Skin epidermis (tissue), 12 donors: Measurements from ENCODE around the gene SAMD4A.

Experiments used
- H3K27ac ChIP-seq, 21 experiments: fragments of 200-600 bp; sonication (generic) in 11 of 21; one replicate each; pipeline ENCODE4 v1.5.0; 2020; ENCODE audit warnings: mild to moderate bottlenecking in 3 of 21, inconsistent platforms in 2 of 21, moderate library complexity in 2 of 21
- H3K4me3 ChIP-seq, 7 experiments: fragments of 200-600 bp; sonication (generic) in 2 of 7; one replicate each; pipeline ENCODE4 v1.5.0; 2020; ENCODE audit warnings: inconsistent platforms in 2 of 7, mild to moderate bottlenecking in 2 of 7, moderate library complexity in 1 of 7

SAMD4A gene

DNA sequence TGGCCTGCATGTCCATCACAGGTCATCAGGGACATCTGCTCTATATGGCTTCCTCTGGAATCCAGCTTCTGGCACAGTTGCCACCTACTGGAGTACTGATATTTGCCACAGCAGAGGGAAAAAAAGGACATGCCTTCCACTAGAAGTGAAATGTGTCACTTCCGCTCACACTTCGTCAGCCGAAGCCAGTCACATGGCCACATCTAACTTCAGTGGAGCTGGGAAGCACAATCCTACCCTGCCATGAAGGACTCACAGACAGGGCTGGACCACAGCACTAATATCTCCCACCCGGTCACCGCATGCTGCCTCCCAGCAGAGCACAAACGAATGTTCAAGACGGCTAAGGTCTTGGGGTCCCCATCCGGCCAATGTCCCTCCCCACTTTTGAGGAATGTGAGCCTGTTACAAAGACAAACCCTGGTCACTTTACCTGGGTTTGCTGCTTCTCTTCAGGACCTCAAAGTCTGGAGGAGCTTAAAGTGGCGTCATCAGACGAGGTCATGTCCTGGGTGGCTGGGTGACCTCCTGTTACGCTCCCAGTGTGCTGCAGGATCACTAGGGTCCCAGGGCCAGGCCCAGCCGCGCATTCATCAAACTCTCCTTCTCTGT lies 237.1 kb downstream of the SAMD4A start:
- H3K4me3 ChIP-seq, result no peak overlapping the region
- no peak overlapping the region for H3K27ac ChIP-seq

DNA sequence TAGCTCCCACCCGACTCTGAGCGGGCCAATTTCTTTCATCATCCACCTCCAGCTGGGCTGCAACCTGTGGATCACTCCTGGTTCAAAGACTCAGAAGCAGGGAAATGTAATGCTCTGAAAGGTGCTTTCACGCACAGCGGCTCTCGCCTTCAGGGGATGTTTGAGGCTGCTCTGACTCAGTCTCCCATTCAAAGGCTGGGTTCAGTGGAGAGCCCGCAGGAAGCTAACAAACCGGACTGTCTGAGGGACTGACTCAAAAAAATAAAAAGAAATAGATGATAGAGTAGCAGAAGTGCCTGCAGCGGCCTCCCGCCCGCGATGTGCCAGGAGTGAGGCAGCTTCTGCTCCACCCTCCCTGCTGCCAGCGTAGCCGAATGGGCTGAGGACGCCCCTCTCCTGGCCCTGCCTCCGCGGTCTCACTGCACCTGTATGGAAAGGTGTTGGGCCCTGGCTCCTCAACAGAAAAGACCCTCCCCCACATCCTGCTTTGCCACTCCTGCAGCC lies 237.7 kb downstream of the SAMD4A start:
- Histone ChIP-seq H3K4me3 (no peak overlapping the region), H3K27ac (no peak overlapping the region)

DNA sequence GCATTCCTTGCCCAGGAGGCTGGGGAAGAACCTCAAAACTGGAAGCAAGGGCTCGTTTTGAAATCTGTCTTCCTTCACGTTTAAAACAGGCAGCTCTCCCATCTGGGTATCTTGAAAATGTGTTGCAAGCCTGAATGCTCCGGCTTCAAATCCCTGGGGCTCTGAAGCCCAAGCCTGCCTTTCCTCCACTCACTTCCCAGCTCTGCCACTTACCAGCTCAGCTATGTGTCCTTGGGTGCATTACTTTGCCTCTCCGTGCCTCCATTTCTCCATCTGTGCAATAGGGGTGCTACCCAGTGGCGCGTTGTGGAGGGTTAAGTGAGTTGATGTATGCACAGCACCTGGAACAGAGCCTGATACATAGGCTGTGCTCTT lies 238.1 kb downstream of the SAMD4A start:
- Histone ChIP-seq H3K27ac (no peak overlapping the region), H3K4me3 (no peak overlapping the region)

GRCh38 chr14:54805445-54806322 lies 238.8 kb downstream of the SAMD4A start:
- H3K4me3 ChIP-seq, result no peak overlapping the region
- H3K27ac ChIP-seq, result no peak overlapping the region

GRCh38 chr14:54806616-54807015 lies 239.7 kb downstream of the SAMD4A start:
- no peak overlapping the region for H3K27ac ChIP-seq
- H3K4me3 ChIP-seq, result no peak overlapping the region

DNA sequence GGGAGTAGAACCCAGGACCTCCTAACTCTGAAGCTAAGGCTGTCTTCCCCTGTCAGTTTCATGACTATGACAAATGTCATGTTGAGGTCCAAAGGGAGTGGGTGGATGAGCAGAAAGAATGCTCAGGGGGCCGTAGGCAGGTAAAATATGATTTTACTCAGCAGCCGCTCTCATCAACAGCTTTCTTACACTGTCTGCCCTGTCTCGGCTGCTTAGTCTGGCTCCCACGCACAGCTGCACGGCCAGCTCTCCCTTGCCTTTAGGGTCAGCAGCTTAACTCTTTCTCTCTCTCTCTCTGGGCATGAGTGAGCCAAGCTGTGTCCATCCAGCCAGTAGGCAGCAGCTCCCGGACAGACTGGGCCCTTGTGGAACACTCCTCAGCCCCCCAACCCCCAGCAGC lies 240.5 kb downstream of the SAMD4A start:
- no peak overlapping the region for H3K27ac ChIP-seq
- no peak overlapping the region for H3K4me3 ChIP-seq

GRCh38 chr14:54807881-54808280 lies 241.0 kb downstream of the SAMD4A start:
- no peak overlapping the region for H3K27ac ChIP-seq

DNA sequence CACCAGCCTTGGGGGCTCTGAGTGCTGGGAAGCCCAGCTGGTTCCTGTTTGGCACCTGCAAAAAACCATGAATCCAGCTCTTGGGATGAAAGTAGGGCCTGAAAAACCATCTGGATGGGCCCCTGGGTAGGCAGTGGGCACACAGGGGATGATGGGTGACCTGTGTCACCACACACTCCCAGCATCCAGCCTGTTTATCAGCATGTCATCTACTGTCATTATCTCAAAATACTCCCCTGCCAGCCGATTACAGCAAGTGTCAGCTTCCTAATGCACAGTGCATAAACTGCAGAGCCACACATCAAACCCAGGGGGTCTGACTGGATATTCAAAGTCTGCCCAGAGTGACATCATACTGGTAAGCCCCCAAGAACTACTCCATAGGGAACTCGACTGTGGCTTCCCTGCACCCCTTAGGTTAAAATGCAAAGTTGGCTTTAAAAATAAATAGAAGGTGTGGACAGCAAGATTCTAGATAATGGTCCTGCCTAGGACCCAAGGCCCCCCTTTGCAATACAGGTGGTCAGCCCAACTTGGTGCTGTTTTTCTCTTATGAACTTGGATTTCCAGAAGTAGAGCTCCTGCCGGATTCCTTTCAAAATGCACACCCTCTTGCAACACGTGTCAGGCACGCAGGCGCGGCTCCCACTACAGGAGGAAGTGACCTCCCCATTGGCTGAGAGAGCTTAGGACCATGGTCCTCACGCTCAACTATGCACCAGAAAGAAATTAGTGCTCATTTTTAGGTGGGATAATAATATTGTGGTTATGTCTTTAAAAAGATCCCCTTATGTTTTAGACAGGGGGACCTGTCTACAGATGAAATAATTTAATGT lies 241.6 kb downstream of the SAMD4A start:
- Histone ChIP-seq H3K4me3 (no peak overlapping the region), H3K27ac (no peak overlapping the region)

More at GRCh38 chr14:54807881-54808280, 241.0 kb downstream of the SAMD4A start:
- H3K4me3 ChIP-seq, result no peak overlapping the region

GRCh38 chr14:54809767-54810166 lies 242.8 kb downstream of the SAMD4A start:
- no peak overlapping the region for H3K27ac ChIP-seq
- no peak overlapping the region for H3K4me3 ChIP-seq

GRCh38 chr14:54812617-54813016 lies 245.7 kb downstream of the SAMD4A start:
- H3K4me3 ChIP-seq, result no peak overlapping the region
- H3K27ac ChIP-seq, result no peak overlapping the region

- Histone ChIP-seq H3K4me3 (no peak overlapping the region), H3K27ac (no peak overlapping the region)
These were observed 246.2 kb downstream of the SAMD4A start for GRCh38 chr14:54813081-54813480.

- no peak overlapping the region for H3K27ac ChIP-seq
- H3K4me3 ChIP-seq, result no peak overlapping the region
These were observed 247.1 kb downstream of the SAMD4A start for GRCh38 chr14:54814076-54814475.

- no peak overlapping the region for H3K4me3 ChIP-seq
These were observed 248.1 kb downstream of the SAMD4A start for GRCh38 chr14:54815016-54815415.

DNA sequence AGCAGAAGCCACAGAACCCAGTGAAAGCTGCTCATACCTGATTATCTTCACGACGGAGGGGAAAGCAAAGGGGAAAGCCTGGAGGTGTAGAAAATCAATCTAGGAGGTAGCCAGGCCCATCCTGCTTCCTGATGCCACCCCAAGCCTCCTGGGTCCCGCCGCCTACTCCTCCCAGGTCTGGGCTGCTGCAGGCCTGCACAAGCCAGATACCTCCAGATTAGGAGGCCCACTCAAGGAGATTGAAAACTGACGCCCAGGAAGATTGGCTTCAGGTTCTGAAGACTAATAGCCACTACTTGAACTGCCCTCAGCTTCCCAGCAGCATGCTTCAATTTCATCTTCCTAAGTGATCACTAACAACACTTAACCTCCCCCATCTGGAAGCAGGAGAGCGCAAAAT lies 248.6 kb downstream of the SAMD4A start:
- no peak overlapping the region for H3K4me3 ChIP-seq
- no peak overlapping the region for H3K27ac ChIP-seq

More at GRCh38 chr14:54815016-54815415, 248.1 kb downstream of the SAMD4A start:
- H3K27ac ChIP-seq, result no peak overlapping the region

- no peak overlapping the region for H3K27ac ChIP-seq
- no peak overlapping the region for H3K4me3 ChIP-seq
These were observed 249.5 kb downstream of the SAMD4A start for GRCh38 chr14:54816450-54816849.

- no peak overlapping the region for H3K27ac ChIP-seq
- H3K4me3 ChIP-seq, result no peak overlapping the region
These were observed 250.6 kb downstream of the SAMD4A start for GRCh38 chr14:54817506-54817905.

GRCh38 chr14:54818201-54819133 lies 251.5 kb downstream of the SAMD4A start:
- H3K4me3 ChIP-seq, result no peak overlapping the region
- H3K27ac ChIP-seq, result no peak overlapping the region

DNA sequence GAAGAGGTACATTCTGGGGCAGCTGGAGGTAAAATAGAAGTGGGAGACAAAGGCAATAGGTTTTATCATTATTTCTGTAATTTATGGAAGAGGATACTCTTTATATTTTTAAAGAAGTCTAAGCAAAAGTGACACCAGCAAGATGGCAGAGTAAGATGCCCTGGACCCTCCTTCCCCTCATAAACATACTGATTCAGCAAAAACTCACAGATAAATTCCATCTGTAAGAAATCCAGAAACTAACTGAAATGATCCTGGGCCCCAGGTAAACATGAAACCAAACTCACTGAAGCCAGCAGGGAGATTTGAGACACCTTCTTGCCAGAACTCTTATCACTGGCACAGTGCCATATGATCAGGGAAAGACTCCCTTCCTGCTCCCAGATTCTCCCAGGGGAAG lies 255.8 kb downstream of the SAMD4A start:
- H3K4me3 ChIP-seq, result no peak overlapping the region
- no peak overlapping the region for H3K27ac ChIP-seq
